Erythroblast (primary cell): Measurements from ENCODE around the gene MAN2A2.

Experiments
- DNase-seq, 2 experiments: peaks; one replicate each; lab custom pipeline; 2025; lab: John Stamatoyannopoulos, UW
- GATA1 ChIP-seq: IDR thresholded peaks from 2 replicates; pipeline ENCODE4 v1.6.1; 2011; ENCODE audit warnings: low read depth, mild to moderate bottlenecking, control low read depth, low read length, moderate library complexity
- POLR2A ChIP-seq: IDR thresholded peaks from 2 replicates; pipeline ENCODE4 v1.6.1; 2011; ENCODE audit warnings: mild to moderate bottlenecking, low read length

The MAN2A2 gene

GRCh38 chr15:90942354-90943120 lies 39.4 kb downstream of the MAN2A2 start:
- no peak for DNase-seq
- no peak for TF ChIP-seq GATA1

GRCh38 chr15:90945091-90945490 lies 42.0 kb downstream of the MAN2A2 start:
- DNase-seq, result no peak

GRCh38 chr15:90946538-90946937 lies 43.4 kb downstream of the MAN2A2 start:
- TF ChIP-seq GATA1 (no peak), POLR2A (no peak)

More at GRCh38 chr15:90945091-90945490, 42.0 kb downstream of the MAN2A2 start:
- no peak for TF ChIP-seq GATA1
- TF ChIP-seq POLR2A, result no peak

GRCh38 chr15:90946941-90947576 lies 44.0 kb downstream of the MAN2A2 start:
- DNase-seq, result no peak
- TF ChIP-seq GATA1 (no peak), POLR2A (no peak)

More at GRCh38 chr15:90946538-90946937, 43.4 kb downstream of the MAN2A2 start:
- DNase-seq, result no peak

GRCh38 chr15:90947577-90948357 lies 44.7 kb downstream of the MAN2A2 start:
- TF ChIP-seq GATA1, result no peak
- TF ChIP-seq POLR2A, result no peak
- peak in 1 of 2 experiments; percentile 27 for DNase-seq

GRCh38 chr15:90948506-90948905 lies 45.4 kb downstream of the MAN2A2 start:
- DNase-seq, result no peak
- no peak for TF ChIP-seq GATA1
- TF ChIP-seq POLR2A, result no peak

- no peak for TF ChIP-seq GATA1
- TF ChIP-seq POLR2A, result peak; percentile 51
- no peak for DNase-seq
Observed at GRCh38 chr15:90949979-90950675, 47.0 kb downstream of the MAN2A2 start.

- DNase-seq, result no peak
- no peak for TF ChIP-seq GATA1
- no peak for TF ChIP-seq POLR2A
Observed at GRCh38 chr15:90950676-90951075, 47.6 kb downstream of the MAN2A2 start.

- DNase-seq, result no peak
- TF ChIP-seq GATA1 (no peak), POLR2A (no peak)
Observed at GRCh38 chr15:90952901-90953677, 50.0 kb downstream of the MAN2A2 start.

- no peak for DNase-seq
- TF ChIP-seq POLR2A (no peak), GATA1 (no peak)
Observed at GRCh38 chr15:90953947-90954711, 51.0 kb downstream of the MAN2A2 start.

GRCh38 chr15:90954712-90955623 lies 51.9 kb downstream of the MAN2A2 start, which contains the start of gene RCCD1:
TSS of gene RCCD1 (plus strand) at chr15:90954884. CDS start at chr15:90956735, 1,851 bp downstream.
- peak; percentile 97 for DNase-seq
- peak; percentile 94 for TF ChIP-seq POLR2A
- no peak for TF ChIP-seq GATA1
